K562 (cell line): Measurements from ENCODE around the gene MT2A. TPM values are rescaled to one million over a fixed set of nuclear protein-coding genes. Genes with fewer than 3 reads are reported as not detected.

Experiments used
- ATAC-seq: fragments of 200-7000 bp; cut with Tn5 transposase; 3 replicates; pipeline ENCODE4 v1.9.1; 2020; ENCODE audit warnings: moderate library complexity
- BruUV-seq: library from RNA; stranded (reverse); fragments of 400-500 nt; replicated peaks from 2 replicates; lab custom pipeline; 2021; lab: Mats Ljungman, UMichigan
- CTCF ChIA-PET: fragments of 300-600 bp; formaldehyde crosslinking; extraction: SDS; loops from one replicate; lab custom pipeline; 2021; ENCODE audit warnings: low intra/inter-chr PET ratio; lab: Yijun Ruan, JAX
- POLR2A ChIA-PET: fragments of 300-600, 350-650 bp; sonication (Branson Sonifier 250); formaldehyde crosslinking; extraction: SDS; loops from one replicate; lab custom pipeline; 2021; ENCODE audit warnings: antibody characterized with exemption, inconsistent platforms; lab: Yijun Ruan, JAX
- DNase-seq, 4 experiments: peaks; one replicate each; pipeline versions ENCODE4 v3.0.0 to v3.0.0-alpha.2; 2011 to 2018; ENCODE audit warnings: low spot score in 3 of 4, mixed read lengths in 3 of 4; ENCODE audit errors: extremely low read depth in 1 of 4
- FAIRE-seq: peaks from 2 replicates; lab custom pipeline; 2011; peaks lifted over from hg19 to GRCh38; lab: Jason Lieb, UNC
- H2AFZ ChIP-seq: 2 replicates; pipeline ENCODE4 v1.6.0; 2011; ENCODE audit warnings: low read depth, low read length, control low read depth, inconsistent platforms
- H3K27ac ChIP-seq: fragments of 200-600 bp; 3 replicates; pipeline ENCODE4 v1.8.0; 2011; ENCODE audit warnings: low read depth, mild to moderate bottlenecking, control low read depth, inconsistent platforms, low read length, moderate library complexity, mixed read lengths; ENCODE audit errors: extremely low read depth
- H3K27me3 ChIP-seq, 2 experiments: fragments of 300-600 bp in 1 of 2; 2 replicates in 1 of 2; 3 replicates in 1 of 2; pipeline versions ENCODE4 v1.6.0 to v1.8.0; 2011; ENCODE audit warnings: inconsistent platforms in 2 of 2, low read length in 2 of 2, mild to moderate bottlenecking in 1 of 2, mixed read lengths in 1 of 2, moderate library complexity in 1 of 2; ENCODE audit not compliant: control insufficient read depth in 2 of 2, insufficient read depth in 2 of 2
- H3K36me3 ChIP-seq: fragments of 300-600 bp; 3 replicates; pipeline ENCODE4 v1.8.0; 2011; ENCODE audit warnings: mild to moderate bottlenecking, low read length, inconsistent platforms; ENCODE audit not compliant: control insufficient read depth, insufficient read depth
- H3K4me1 ChIP-seq, 2 experiments: fragments of 200-600 bp in 1 of 2; replicated peaks in 1 of 2; 2 replicates in 1 of 2; 3 replicates in 1 of 2; pipeline versions ENCODE4 v1.5.1 to v1.8.0; 2011; ENCODE audit warnings: inconsistent platforms in 2 of 2, low read length in 2 of 2, mild to moderate bottlenecking in 1 of 2, mixed read lengths in 1 of 2, moderate library complexity in 1 of 2; ENCODE audit not compliant: control insufficient read depth in 2 of 2, insufficient read depth in 2 of 2
- H3K4me2 ChIP-seq: 2 replicates; pipeline ENCODE4 v1.6.1; 2011; ENCODE audit warnings: low read length, control low read depth, inconsistent platforms, mixed read lengths; ENCODE audit not compliant: insufficient read depth
- H3K4me3 ChIP-seq: fragments of 200-600 bp; sonication (generic), shearing (Covaris generic); 2 replicates; pipeline ENCODE4 v1.5.1; 2016; ENCODE audit warnings: control low read depth, inconsistent platforms
- H3K79me2 ChIP-seq: fragments of 200-600 bp; 3 replicates; pipeline ENCODE4 v1.8.0; 2011; ENCODE audit warnings: low read length, inconsistent platforms; ENCODE audit not compliant: control insufficient read depth, insufficient read depth
- H3K9ac ChIP-seq, 2 experiments: 2 replicates each; pipeline versions ENCODE4 v1.6.0 to v1.6.1; 2011; ENCODE audit warnings: low read depth in 2 of 2, low read length in 2 of 2, control low read depth in 1 of 2, inconsistent platforms in 1 of 2, mild to moderate bottlenecking in 1 of 2, mixed read lengths in 1 of 2; ENCODE audit not compliant: insufficient read depth in 1 of 2
- H3K9me1 ChIP-seq: one replicate; pipeline ENCODE4 v1.6.0; 2011; ENCODE audit warnings: inconsistent platforms, mild to moderate bottlenecking, low read length, moderate library complexity; ENCODE audit not compliant: control insufficient read depth, insufficient read depth
- H3K9me3 ChIP-seq: replicated peaks from 2 replicates; pipeline ENCODE4 v1.5.1; 2011; ENCODE audit warnings: low read depth, low read length, inconsistent platforms; ENCODE audit not compliant: control insufficient read depth, insufficient read depth
- H4K20me1 ChIP-seq: replicated peaks from 2 replicates; pipeline ENCODE4 v1.6.1; 2011; ENCODE audit warnings: low read length, inconsistent platforms, mixed read lengths; ENCODE audit not compliant: control insufficient read depth, insufficient read depth
- ATF2 ChIP-seq: sonication (generic); formaldehyde crosslinking; IDR thresholded peaks from 2 replicates; pipeline ENCODE4 v1.8.1; 2022; ENCODE audit warnings: missing genetic modification reagents
- FOXM1 ChIP-seq, 2 experiments: fragments of 450-650 bp in 1 of 2; sonication (generic) in 1 of 2; formaldehyde crosslinking in 1 of 2; IDR thresholded peaks; 2 replicates each; pipeline versions ENCODE4 v1.6.1 to v1.9.0; 2017 to 2022; ENCODE audit warnings: low read depth in 2 of 2, mild to moderate bottlenecking in 2 of 2, missing genetic modification reagents in 1 of 2, moderate library complexity in 1 of 2
- GATAD2A ChIP-seq: fragments of 450-650 bp; IDR thresholded peaks from 2 replicates; pipeline ENCODE4 v1.6.1; 2017
- HNRNPUL1 ChIP-seq: fragments of 200-400 bp; formaldehyde crosslinking; IDR thresholded peaks from 2 replicates; pipeline ENCODE4 v1.6.1; 2017; ENCODE audit warnings: low read length
- MITF ChIP-seq: IDR thresholded peaks from 2 replicates; pipeline ENCODE4 v1.6.1; 2014; ENCODE audit warnings: antibody characterized with exemption
- RBM34 ChIP-seq: fragments of 200-400 bp; formaldehyde crosslinking; IDR thresholded peaks from 2 replicates; pipeline ENCODE4 v1.6.1; 2018; ENCODE audit warnings: low read length, borderline replicate concordance; ENCODE audit not compliant: insufficient read depth
- SNIP1 ChIP-seq: fragments of 450-650 bp; IDR thresholded peaks from 2 replicates; pipeline ENCODE4 v1.7.1; 2017; ENCODE audit warnings: low read depth, mild to moderate bottlenecking
- TCF7 ChIP-seq: sonication (generic); IDR thresholded peaks from 2 replicates; pipeline ENCODE4 v1.6.1; 2016; ENCODE audit warnings: antibody characterized with exemption, borderline replicate concordance
- TRIM28 ChIP-seq: fragments of 450-650 bp; IDR thresholded peaks from 2 replicates; pipeline ENCODE4 v1.6.1; 2017
- ZKSCAN8 ChIP-seq: fragments of 200-800 bp; sonication (Bioruptor generic); IDR thresholded peaks from 2 replicates; pipeline ENCODE4 v1.6.1; 2016; ENCODE audit warnings: missing genetic modification characterization, missing compliant biosample characterization
- ZNF124 ChIP-seq: sonication (generic); formaldehyde crosslinking; IDR thresholded peaks from 2 replicates; pipeline ENCODE4 v1.8.1; 2022; ENCODE audit warnings: missing genetic modification reagents
- ZNF174 ChIP-seq: fragments of 250-450 bp; sonication (Bioruptor Pico); IDR thresholded peaks from 2 replicates; pipeline ENCODE4 v1.4.0; 2020; ENCODE audit warnings: mild to moderate bottlenecking
- WGBS: fragments of 100-300 bp; shearing (Covaris generic); methylation state at CpG from one replicate; pipeline ENCODE4 v1.1.6; 2016; ENCODE audit warnings: low coverage, mixed read lengths; ENCODE audit not compliant: insufficient coverage; ENCODE audit errors: missing lambda C conversion rate; 5-methylcytosine and 5-hydroxymethylcytosine counted together
- in situ Hi-C: fragments of 300-500 bp; cut with MboI; formaldehyde crosslinking; loops from 4 replicates; pipeline ENCODE4 v1.15.0; 2018; ENCODE audit warnings: inconsistent platforms, mixed read lengths
- intact Hi-C: fragments of 100-400 bp; cut with micrococcal nuclease; formaldehyde crosslinking; loops from 2 replicates; pipeline ENCODE4 v1.14.2; 2022
- polyA plus RNA-seq, 8 experiments: library from polyadenylated mRNA; depleted of rRNA in 4 of 8; stranded (reverse) in 5 of 8; unstranded in 3 of 8; fragments of >200 nt; fragmentation: Nextera tagmentation in 2 of 8; fragmentation: Illumina TruSeq in 1 of 8; extraction: Ambion mirVana in 2 of 8; extraction: Trizol in 1 of 8; gene quantifications; 2 replicates each; pipeline versions ENCODE4 v1.2.1 to v1.2.3, GENCODE V29; 2011 to 2014; ENCODE audit warnings: inconsistent platforms in 1 of 8, missing spikeins in 1 of 8
- total RNA-seq, 7 experiments: library from RNA; depleted of rRNA in 6 of 7; stranded (reverse); fragments of >200 nt in 6 of 7; fragmentation: Illumina TruSeq in 2 of 7; extraction: Trizol in 2 of 7; gene quantifications; 2 replicates each; pipeline versions ENCODE4 v1.2.1 to v1.2.3, GENCODE V29; 2011 to 2021; ENCODE audit warnings: low replicate concordance in 1 of 7
- TF ChIP-seq, protein P1 (sequence below): sonication (generic); formaldehyde crosslinking; IDR thresholded peaks from 2 replicates; pipeline ENCODE4 v1.8.1; 2023; ENCODE audit warnings: missing genetic modification reagents, mild to moderate bottlenecking, borderline replicate concordance
- TF ChIP-seq, protein P2 (sequence below): fragments of 450-650 bp; IDR thresholded peaks from one replicate; pipeline ENCODE4 v1.6.1; 2018; ENCODE audit warnings: mild to moderate bottlenecking, moderate library complexity; ENCODE audit not compliant: partially characterized antibody

The MT2A gene
- total and polyA plus RNA-seq, 9 of the 15 experiments (the other 6 are each of a cell fraction or from before 2014, with no cell fraction given): 2.0 to 16.9 (median 8.5) TPM

DNA sequence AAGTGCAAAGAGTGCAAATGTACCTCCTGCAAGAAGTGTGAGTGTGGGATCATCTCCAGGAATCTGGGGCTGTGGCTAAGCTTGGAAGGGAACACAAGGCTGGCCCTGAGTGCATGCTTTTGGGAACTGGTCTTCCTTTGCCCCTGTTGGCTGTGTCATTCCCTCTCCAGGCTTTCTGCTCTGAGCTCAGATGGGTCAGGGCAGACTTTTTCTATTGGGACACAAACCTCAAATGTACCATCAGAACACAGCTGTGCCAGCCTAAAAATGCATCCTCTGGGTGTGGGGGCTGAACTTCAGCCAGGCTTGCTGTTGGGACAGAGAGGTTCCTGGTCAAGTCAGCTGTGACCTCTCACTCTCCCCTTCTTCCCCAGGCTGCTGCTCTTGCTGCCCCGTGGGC, 44.2 kb downstream of the MT2A start:
- H3K4me2 ChIP-seq: no peak overlapping the region
- ChIA-PET CTCF (no interaction called here), POLR2A (interaction anchor here (0.6 kb wide), 1 partner anchor 647 kb away, joined by 3 read pairs; no protein-coding TSS in a partner anchor)
- no peak overlapping the region for H3K4me3 ChIP-seq
- H3K79me2 ChIP-seq: no peaks in the 10 kb centered on the region
- FAIRE-seq: no peak
- in situ Hi-C loops: no loop called here
- ATAC-seq: no peak
- H3K36me3 ChIP-seq: no peaks in the 10 kb centered on the region
- peaks cover 26 to 67% of the 10 kb centered on the region in 2 experiments; a peak in 4 of 5 replicates for H3K27me3 ChIP-seq
- 0% methylated on average over 1 of the region's 1 CpG for WGBS
- no peak for DNase-seq
- no peak overlapping the region for H3K27ac ChIP-seq
- intact Hi-C loops: no loop called here
- H2AFZ ChIP-seq: no peak overlapping the region
- no TSS peak for BruUV-seq
- peaks cover 0 to 7% of the 10 kb centered on the region in 2 experiments; a peak in 2 of 5 replicates for H3K4me1 ChIP-seq
- H4K20me1 ChIP-seq: no peaks in the 10 kb centered on the region; the same call in 1 of the 2 replicates
- H3K9me3 ChIP-seq: no peaks in the 10 kb centered on the region
- H3K9ac ChIP-seq: no peak overlapping the region
- H3K9me1 ChIP-seq: no peaks in the 10 kb centered on the region
- no peak for TF ChIP-seq ZKSCAN8 (CRISPR knock-in tag)
- no peak for TF ChIP-seq ZNF174 (CRISPR knock-in tag)
- TF ChIP-seq, protein P1, sequence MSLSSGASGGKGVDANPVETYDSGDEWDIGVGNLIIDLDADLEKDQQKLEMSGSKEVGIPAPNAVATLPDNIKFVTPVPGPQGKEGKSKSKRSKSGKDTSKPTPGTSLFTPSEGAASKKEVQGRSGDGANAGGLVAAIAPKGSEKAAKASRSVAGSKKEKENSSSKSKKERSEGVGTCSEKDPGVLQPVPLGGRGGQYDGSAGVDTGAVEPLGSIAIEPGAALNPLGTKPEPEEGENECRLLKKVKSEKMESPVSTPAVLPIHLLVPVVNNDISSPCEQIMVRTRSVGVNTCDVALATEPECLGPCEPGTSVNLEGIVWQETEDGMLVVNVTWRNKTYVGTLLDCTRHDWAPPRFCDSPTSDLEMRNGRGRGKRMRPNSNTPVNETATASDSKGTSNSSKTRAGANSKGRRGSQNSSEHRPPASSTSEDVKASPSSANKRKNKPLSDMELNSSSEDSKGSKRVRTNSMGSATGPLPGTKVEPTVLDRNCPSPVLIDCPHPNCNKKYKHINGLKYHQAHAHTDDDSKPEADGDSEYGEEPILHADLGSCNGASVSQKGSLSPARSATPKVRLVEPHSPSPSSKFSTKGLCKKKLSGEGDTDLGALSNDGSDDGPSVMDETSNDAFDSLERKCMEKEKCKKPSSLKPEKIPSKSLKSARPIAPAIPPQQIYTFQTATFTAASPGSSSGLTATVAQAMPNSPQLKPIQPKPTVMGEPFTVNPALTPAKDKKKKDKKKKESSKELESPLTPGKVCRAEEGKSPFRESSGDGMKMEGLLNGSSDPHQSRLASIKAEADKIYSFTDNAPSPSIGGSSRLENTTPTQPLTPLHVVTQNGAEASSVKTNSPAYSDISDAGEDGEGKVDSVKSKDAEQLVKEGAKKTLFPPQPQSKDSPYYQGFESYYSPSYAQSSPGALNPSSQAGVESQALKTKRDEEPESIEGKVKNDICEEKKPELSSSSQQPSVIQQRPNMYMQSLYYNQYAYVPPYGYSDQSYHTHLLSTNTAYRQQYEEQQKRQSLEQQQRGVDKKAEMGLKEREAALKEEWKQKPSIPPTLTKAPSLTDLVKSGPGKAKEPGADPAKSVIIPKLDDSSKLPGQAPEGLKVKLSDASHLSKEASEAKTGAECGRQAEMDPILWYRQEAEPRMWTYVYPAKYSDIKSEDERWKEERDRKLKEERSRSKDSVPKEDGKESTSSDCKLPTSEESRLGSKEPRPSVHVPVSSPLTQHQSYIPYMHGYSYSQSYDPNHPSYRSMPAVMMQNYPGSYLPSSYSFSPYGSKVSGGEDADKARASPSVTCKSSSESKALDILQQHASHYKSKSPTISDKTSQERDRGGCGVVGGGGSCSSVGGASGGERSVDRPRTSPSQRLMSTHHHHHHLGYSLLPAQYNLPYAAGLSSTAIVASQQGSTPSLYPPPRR (CRISPR knock-in tag): no peak
- no peak for TF ChIP-seq ZNF124 (CRISPR knock-in tag)
- no peak for TF ChIP-seq TCF7
- no peak for TF ChIP-seq HNRNPUL1
- TF ChIP-seq TRIM28: no peak
- TF ChIP-seq ATF2 (CRISPR knock-in tag): no peak
- TF ChIP-seq RBM34: no peak
- TF ChIP-seq FOXM1 (IDR thresholded peaks at IDR 0.05; ENCODE audit: low read depth): no peak
- TF ChIP-seq FOXM1 (CRISPR knock-in tag; IDR thresholded peaks at IDR 0.05; ENCODE audit: low read depth): no peak
- TF ChIP-seq GATAD2A: no peak
- TF ChIP-seq, protein P2, sequence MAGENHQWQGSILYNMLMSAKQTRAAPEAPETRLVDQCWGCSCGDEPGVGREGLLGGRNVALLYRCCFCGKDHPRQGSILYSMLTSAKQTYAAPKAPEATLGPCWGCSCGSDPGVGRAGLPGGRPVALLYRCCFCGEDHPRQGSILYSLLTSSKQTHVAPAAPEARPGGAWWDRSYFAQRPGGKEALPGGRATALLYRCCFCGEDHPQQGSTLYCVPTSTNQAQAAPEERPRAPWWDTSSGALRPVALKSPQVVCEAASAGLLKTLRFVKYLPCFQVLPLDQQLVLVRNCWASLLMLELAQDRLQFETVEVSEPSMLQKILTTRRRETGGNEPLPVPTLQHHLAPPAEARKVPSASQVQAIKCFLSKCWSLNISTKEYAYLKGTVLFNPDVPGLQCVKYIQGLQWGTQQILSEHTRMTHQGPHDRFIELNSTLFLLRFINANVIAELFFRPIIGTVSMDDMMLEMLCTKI: no peak
- TF ChIP-seq SNIP1: no peak
- TF ChIP-seq MITF: no peak
